ENCODE measurements around the gene ADIRF. TPM values are rescaled to one million over a fixed set of nuclear protein-coding genes. Genes with fewer than 3 reads are reported as not detected.
A peak's percentile ranks its signal among the peaks of the same experiment; 100 is the strongest.

Gene ADIRF
- total RNA-seq, 1 experiment from 2014 or later: 1.2 TPM

GRCh38 chr10:87019504-87019903, 51.2 kb downstream of the ADIRF start:
- peak; percentile 25 for DNase-seq (ENCODE audit: low read depth)

GRCh38 chr10:87020056-87020455, 51.8 kb downstream of the ADIRF start, which contains the start of gene FAM25A:
Gene FAM25A, plus strand, starts transcription at chr10:87020294. Its CDS starts 31 bp downstream, at chr10:87020325.
- peak; percentile 48 for DNase-seq (ENCODE audit: low read depth)

Small RNA genes lying within 50 kb of the gene (small RNA-seq; reads per million reads assigned to genes)
- gene BMS1P3 (not detected), gene FAM25A (not detected)

Other genes starting within 250 kb of the ADIRF start
- gene BMPR1A, start 211.9 kb upstream of the ADIRF start, total RNA-seq (2014; rRNA removed; shearing (Covaris generic)): 21.1 and 26.0 TPM in 2 replicates
- 1.9 and 2.6 TPM in 2 replicates for gene MMRN2, start 10.9 kb upstream of the ADIRF start, total RNA-seq (2014; rRNA removed; shearing (Covaris generic))
- 3.9 and 7.2 TPM in 2 replicates for gene SNCG, start 9.9 kb upstream of the ADIRF start, total RNA-seq (2014; rRNA removed; shearing (Covaris generic))
- not detected in 2 replicates for gene FAM25A, start 51.8 kb downstream of the ADIRF start, total RNA-seq (2014; rRNA removed; shearing (Covaris generic))
- 126 and 132 TPM in 2 replicates for gene GLUD1, start 126.4 kb downstream of the ADIRF start, total RNA-seq (2014; rRNA removed; shearing (Covaris generic))
- 36.8 and 40.6 TPM in 2 replicates for gene SHLD2, start 126.7 kb downstream of the ADIRF start, total RNA-seq (2014; rRNA removed; shearing (Covaris generic))

Data from HT1080 (cell line).